Measurements from ENCODE around the gene ILF3. TPM values are rescaled to one million over a fixed set of nuclear protein-coding genes. Genes with fewer than 3 reads are reported as not detected.

The ILF3 gene
- total RNA-seq, 6 experiments from 2014 or later: 227 to 298 (median 277) TPM

GRCh38 chr19:10694706-10695307 is 40.7 kb downstream of the ILF3 start:
- peaks cover 9% of the 10 kb centered on the region; the same call in 1 of the 2 replicates for H3K27me3 Mint-ChIP-seq (ENCODE audit: insufficient read depth)
- no peak overlapping the region; the same call in 1 of the 2 replicates for H3K4me3 Mint-ChIP-seq
- no peak for DNase-seq
- no peaks in the 10 kb centered on the region; the same call in 1 of the 2 replicates for H3K9me3 Mint-ChIP-seq
- peaks cover 17% of the 10 kb centered on the region for H3K4me1 Mint-ChIP-seq (ENCODE audit: low read depth)
- H3K27ac Mint-ChIP-seq: no peak overlapping the region
- TF ChIP-seq, protein P1, sequence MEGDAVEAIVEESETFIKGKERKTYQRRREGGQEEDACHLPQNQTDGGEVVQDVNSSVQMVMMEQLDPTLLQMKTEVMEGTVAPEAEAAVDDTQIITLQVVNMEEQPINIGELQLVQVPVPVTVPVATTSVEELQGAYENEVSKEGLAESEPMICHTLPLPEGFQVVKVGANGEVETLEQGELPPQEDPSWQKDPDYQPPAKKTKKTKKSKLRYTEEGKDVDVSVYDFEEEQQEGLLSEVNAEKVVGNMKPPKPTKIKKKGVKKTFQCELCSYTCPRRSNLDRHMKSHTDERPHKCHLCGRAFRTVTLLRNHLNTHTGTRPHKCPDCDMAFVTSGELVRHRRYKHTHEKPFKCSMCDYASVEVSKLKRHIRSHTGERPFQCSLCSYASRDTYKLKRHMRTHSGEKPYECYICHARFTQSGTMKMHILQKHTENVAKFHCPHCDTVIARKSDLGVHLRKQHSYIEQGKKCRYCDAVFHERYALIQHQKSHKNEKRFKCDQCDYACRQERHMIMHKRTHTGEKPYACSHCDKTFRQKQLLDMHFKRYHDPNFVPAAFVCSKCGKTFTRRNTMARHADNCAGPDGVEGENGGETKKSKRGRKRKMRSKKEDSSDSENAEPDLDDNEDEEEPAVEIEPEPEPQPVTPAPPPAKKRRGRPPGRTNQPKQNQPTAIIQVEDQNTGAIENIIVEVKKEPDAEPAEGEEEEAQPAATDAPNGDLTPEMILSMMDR (IDR thresholded peaks at IDR 0.05): no peak
- H3K36me3 Mint-ChIP-seq (ENCODE audit: low read depth): peaks cover 22% of the 10 kb centered on the region; the same call in 1 of the 2 replicates

- H3K36me3 Mint-ChIP-seq (ENCODE audit: low read depth): peaks cover 15% of the 10 kb centered on the region; the same call in 1 of the 2 replicates
- H3K27ac Mint-ChIP-seq: peak overlapping the region; percentile 10; the same call in 1 of the 2 replicates
- no peaks in the 10 kb centered on the region; the same call in 1 of the 2 replicates for H3K9me3 Mint-ChIP-seq
- H3K4me3 Mint-ChIP-seq: peak overlapping the region; percentile 64
- TF ChIP-seq, protein P1 (IDR thresholded peaks at IDR 0.05): no peak
- H3K27me3 Mint-ChIP-seq (ENCODE audit: insufficient read depth): peaks cover 9% of the 10 kb centered on the region; the same call in 1 of the 2 replicates
- DNase-seq: peak; percentile 93
- peaks cover 17% of the 10 kb centered on the region for H3K4me1 Mint-ChIP-seq (ENCODE audit: low read depth)
Measured at GRCh38 chr19:10695401-10696398, 41.6 kb downstream of the ILF3 start.

- Mint-ChIP-seq H3K27me3 (ENCODE audit: insufficient read depth) (peaks cover 7% of the 10 kb centered on the region; the same call in 1 of the 2 replicates), H3K4me1 (ENCODE audit: low read depth) (peaks cover 28% of the 10 kb centered on the region), H3K27ac (no peak overlapping the region), H3K36me3 (ENCODE audit: low read depth) (no peaks in the 10 kb centered on the region), H3K9me3 (no peaks in the 10 kb centered on the region; the same call in 1 of the 2 replicates), H3K4me3 (no peak overlapping the region)
- DNase-seq: peak; percentile 46
- TF ChIP-seq, protein P1 (IDR thresholded peaks at IDR 0.05): peak; percentile 89
Measured at GRCh38 chr19:10699650-10700335, 45.6 kb downstream of the ILF3 start.

DNA sequence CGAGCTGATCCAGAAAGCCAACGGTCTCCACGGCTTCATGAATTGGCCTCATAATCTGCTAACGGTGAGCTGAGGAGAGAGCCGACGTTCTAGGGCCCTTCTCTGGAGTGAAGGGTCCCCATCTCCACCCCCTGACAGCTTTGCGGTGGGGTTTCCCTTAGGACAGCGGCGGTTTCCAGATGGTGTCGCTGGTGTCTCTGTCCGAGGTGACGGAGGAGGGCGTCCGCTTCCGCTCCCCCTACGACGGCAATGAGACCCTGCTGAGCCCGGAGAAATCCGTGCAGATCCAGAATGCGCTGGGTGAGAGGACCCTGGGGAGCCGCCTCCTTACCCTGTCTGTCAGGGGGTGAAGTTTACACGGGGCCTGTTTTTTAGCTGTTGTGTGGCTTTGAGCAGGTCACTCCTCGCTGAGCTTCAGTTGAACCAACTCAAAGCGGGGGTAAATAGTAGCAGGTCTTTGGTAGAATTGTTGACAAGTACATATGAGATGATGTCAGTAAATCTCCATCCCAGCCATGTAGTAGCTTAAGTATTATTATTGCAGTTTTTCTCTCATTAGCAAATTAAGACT is 47.9 kb downstream of the ILF3 start:
- no peak for DNase-seq
- Mint-ChIP-seq H3K4me3 (peak overlapping the region; percentile 89), H3K4me1 (ENCODE audit: low read depth) (peaks cover 13% of the 10 kb centered on the region), H3K27ac (peak overlapping the region; percentile 57), H3K36me3 (ENCODE audit: low read depth) (no peaks in the 10 kb centered on the region), H3K27me3 (ENCODE audit: insufficient read depth) (peaks cover 2% of the 10 kb centered on the region), H3K9me3 (no peaks in the 10 kb centered on the region)
- TF ChIP-seq, protein P1 (IDR thresholded peaks at IDR 0.05): no peak; the same call in 1 of the 2 replicates

GRCh38 chr19:10706990-10707389 is 52.8 kb downstream of the ILF3 start:
- peaks cover 5% of the 10 kb centered on the region for H3K4me1 Mint-ChIP-seq (ENCODE audit: low read depth)
- H3K9me3 Mint-ChIP-seq: no peaks in the 10 kb centered on the region
- no peak overlapping the region for H3K4me3 Mint-ChIP-seq
- no peaks in the 10 kb centered on the region for H3K36me3 Mint-ChIP-seq (ENCODE audit: low read depth)
- peaks cover 2% of the 10 kb centered on the region; the same call in 1 of the 2 replicates for H3K27me3 Mint-ChIP-seq (ENCODE audit: insufficient read depth)
- no peak overlapping the region for H3K27ac Mint-ChIP-seq
- TF ChIP-seq, protein P1 (IDR thresholded peaks at IDR 0.05): no peak
- no peak for DNase-seq

Measured in HFFc6 (cell line).